HG03175 (cell line): ENCODE results near the gene OCA2.
"Not testable (repeated sequence)": the region's sequence is repeated elsewhere in the genome, so short reads cannot be mapped to it uniquely, and the experiment has no call there.

ENCODE experiments used
- ATAC-seq: cut with Tn5 transposase; IDR thresholded peaks from one replicate; pipeline ENCODE4 v1.9.1; 2021; ENCODE audit warnings: mild to moderate bottlenecking, moderate library complexity; ENCODE audit not compliant: unreplicated experiment

Gene OCA2

GRCh38 chr15:28026221-28026620 lies 72.9 kb downstream of the OCA2 start:
- no peak for ATAC-seq

- no peak for ATAC-seq
These were observed 73.7 kb downstream of the OCA2 start for GRCh38 chr15:28025413-28025812.

- no peak for ATAC-seq
These were observed 74.2 kb downstream of the OCA2 start for GRCh38 chr15:28024889-28025250.

GRCh38 chr15:28023933-28024888 lies 74.9 kb downstream of the OCA2 start:
- no peak for ATAC-seq

- ATAC-seq: no peak
These were observed 75.7 kb downstream of the OCA2 start for GRCh38 chr15:28023422-28023821.

- no peak for ATAC-seq
These were observed 76.2 kb downstream of the OCA2 start for GRCh38 chr15:28022961-28023360.

GRCh38 chr15:28022181-28022580 lies 76.9 kb downstream of the OCA2 start:
- ATAC-seq: no peak

- no peak for ATAC-seq
These were observed 77.7 kb downstream of the OCA2 start for GRCh38 chr15:28021281-28022039.

GRCh38 chr15:28020644-28021043 lies 78.5 kb downstream of the OCA2 start:
- no peak for ATAC-seq

GRCh38 chr15:28019594-28020309 lies 79.4 kb downstream of the OCA2 start:
- ATAC-seq: no peak

GRCh38 chr15:28018291-28019044 lies 80.6 kb downstream of the OCA2 start:
- no peak for ATAC-seq

- ATAC-seq: no peak
These were observed 81.6 kb downstream of the OCA2 start for GRCh38 chr15:28017423-28017924.

GRCh38 chr15:28015855-28016254 lies 83.3 kb downstream of the OCA2 start:
- no peak for ATAC-seq

GRCh38 chr15:28014623-28015200 lies 84.4 kb downstream of the OCA2 start:
- ATAC-seq: no peak

- no peak for ATAC-seq
These were observed 85.1 kb downstream of the OCA2 start for GRCh38 chr15:28013976-28014375.

- ATAC-seq: no peak
These were observed 85.6 kb downstream of the OCA2 start for GRCh38 chr15:28013480-28013879.

GRCh38 chr15:28012231-28012630 lies 86.9 kb downstream of the OCA2 start:
- ATAC-seq: no peak

- ATAC-seq: not testable (repeated sequence)
These were observed 90.9 kb downstream of the OCA2 start for GRCh38 chr15:28008175-28008574.

- no peak for ATAC-seq
These were observed 92.8 kb downstream of the OCA2 start for GRCh38 chr15:28006116-28006905.
